Vagina (tissue), 2 donors: ENCODE data around the gene CRISPLD2. TPM values are rescaled to one million over a fixed set of nuclear protein-coding genes. Genes with fewer than 3 reads are reported as not detected.

Experiments
- DNase-seq, 2 donors: peaks; one replicate each; pipeline ENCODE4 v3.0.0-alpha.2; 2017; ENCODE audit errors: extremely low spot score in 2 of 2
- H3K27ac ChIP-seq: fragments of 200-600 bp; sonication (generic); one replicate; pipeline ENCODE4 v1.5.1; 2019
- H3K27me3 ChIP-seq: fragments of 200-600 bp; sonication (generic); one replicate; pipeline ENCODE4 v1.5.1; 2019
- H3K36me3 ChIP-seq, 2 donors: fragments of 200-600 bp; sonication (generic); one replicate each; pipeline ENCODE4 v1.5.1; 2017 to 2019
- H3K4me1 ChIP-seq: fragments of 200-600 bp; sonication (generic); one replicate; pipeline ENCODE4 v1.5.1; 2019
- H3K4me3 ChIP-seq, 2 donors: fragments of 200-600 bp; sonication (generic); 1 replicate in 1 of 2; 2 replicates in 1 of 2; pipeline ENCODE4 v1.5.1; 2016 to 2019
- H3K9me3 ChIP-seq: fragments of 200-600 bp; sonication (generic); one replicate; pipeline ENCODE4 v1.5.1; 2019
- CTCF ChIP-seq, 3 experiments: fragments of 450-650 bp in 2 of 3; fragments of 200-600 bp in 1 of 3; sonication (generic) in 1 of 3; IDR thresholded peaks; one replicate each; pipeline ENCODE4 v1.5.1; 2017 to 2019; ENCODE audit warnings: antibody characterized with exemption in 3 of 3, mild to moderate bottlenecking in 2 of 3, moderate library complexity in 2 of 3
- POLR2A ChIP-seq, 2 donors: fragments of 450-650 bp; IDR thresholded peaks; one replicate each; pipeline ENCODE4 v1.6.1; 2017; ENCODE audit warnings: antibody characterized with exemption in 2 of 2, mild to moderate bottlenecking in 2 of 2, moderate library complexity in 2 of 2
- POLR2AphosphoS5 ChIP-seq, 2 donors: sonication (generic); formaldehyde crosslinking; IDR thresholded peaks; one replicate each; pipeline ENCODE4 v1.9.0; 2017; ENCODE audit warnings: antibody characterized with exemption in 2 of 2, mild to moderate bottlenecking in 2 of 2, low read depth in 1 of 2; ENCODE audit not compliant: insufficient read depth in 1 of 2
- intact Hi-C: fragments of 100-400 bp; cut with DNase I; formaldehyde crosslinking; loops from one replicate; pipeline ENCODE4 v1.15.1; 2023
- total RNA-seq: library from RNA; depleted of rRNA; stranded (reverse); fragments of >200 nt; gene quantifications from one replicate; pipeline ENCODE4 v1.2.3, GENCODE V29; 2016

The CRISPLD2 gene
- 320 TPM for total RNA-seq

GRCh38 chr16:84819644-84820304 is at the start of gene CRISPLD2:
Gene CRISPLD2, plus strand, starts transcription at chr16:84819985. Its CDS starts 18,511 bp downstream, at chr16:84838496.
- Histone ChIP-seq H3K4me3 (peak within 1 kb of the TSS; percentile 60 to 79), H3K36me3 (no peaks in the 10 kb centered on the region), H3K4me1 (peaks cover 22% of the 10 kb centered on the region), H3K27me3 (no peaks in the 10 kb centered on the region), H3K9me3 (no peaks in the 10 kb centered on the region), H3K27ac (peak within 1 kb of the TSS; percentile 95)
- intact Hi-C loops, result no loop called here
- no peak for DNase-seq
- TF ChIP-seq POLR2AphosphoS5 (IDR thresholded peaks at IDR 0.05; ENCODE audit: insufficient read depth in 1 of 2, low read depth in 1 of 2) (peak in 1 of 2 donors; percentile 99), CTCF (IDR thresholded peaks at IDR 0.05) (no peak), POLR2A (IDR thresholded peaks at IDR 0.05) (peak in 1 of 2 donors; percentile 99)

- Histone ChIP-seq H3K27me3 (no peaks in the 10 kb centered on the region), H3K4me1 (no peaks in the 10 kb centered on the region), H3K9me3 (no peaks in the 10 kb centered on the region), H3K36me3 (peaks cover 0 to 77% of the 10 kb centered on the region in 2 donors), H3K27ac (no peak overlapping the region), H3K4me3 (no peak overlapping the region)
- no peak for DNase-seq
- no peak for TF ChIP-seq POLR2AphosphoS5 (IDR thresholded peaks at IDR 0.05; ENCODE audit: insufficient read depth in 1 of 2, low read depth in 1 of 2)
- TF ChIP-seq POLR2A (IDR thresholded peaks at IDR 0.05), result no peak
- no peak for TF ChIP-seq CTCF (IDR thresholded peaks at IDR 0.05)
- intact Hi-C loops, result no loop called here
These were observed 46.5 kb upstream of the CRISPLD2 start for GRCh38 chr16:84773312-84773711.

GRCh38 chr16:84774810-84775209 is 45.0 kb upstream of the CRISPLD2 start:
- Histone ChIP-seq H3K4me3 (no peak overlapping the region), H3K27ac (peak overlapping the region; percentile 7), H3K9me3 (no peaks in the 10 kb centered on the region), H3K27me3 (no peaks in the 10 kb centered on the region), H3K36me3 (peaks cover 0 to 75% of the 10 kb centered on the region in 2 donors), H3K4me1 (no peaks in the 10 kb centered on the region)
- no peak for DNase-seq
- intact Hi-C loops, result no loop called here
- TF ChIP-seq POLR2AphosphoS5 (IDR thresholded peaks at IDR 0.05; ENCODE audit: insufficient read depth in 1 of 2, low read depth in 1 of 2), result peak in 1 of 2 donors; percentile 20
- no peak for TF ChIP-seq CTCF (IDR thresholded peaks at IDR 0.05)
- no peak for TF ChIP-seq POLR2A (IDR thresholded peaks at IDR 0.05)

GRCh38 chr16:84775262-84775810 is 44.4 kb upstream of the CRISPLD2 start:
- peaks cover 0 to 74% of the 10 kb centered on the region in 2 donors for H3K36me3 ChIP-seq
- TF ChIP-seq CTCF (IDR thresholded peaks at IDR 0.05) (no peak), POLR2A (IDR thresholded peaks at IDR 0.05) (no peak), POLR2AphosphoS5 (IDR thresholded peaks at IDR 0.05; ENCODE audit: insufficient read depth in 1 of 2, low read depth in 1 of 2) (no peak)
- intact Hi-C loops, result no loop called here
- no peaks in the 10 kb centered on the region for H3K4me1 ChIP-seq
- no peak for DNase-seq
- H3K4me3 ChIP-seq, result no peak overlapping the region
- no peaks in the 10 kb centered on the region for H3K27me3 ChIP-seq
- H3K9me3 ChIP-seq, result no peaks in the 10 kb centered on the region
- H3K27ac ChIP-seq, result peak overlapping the region; percentile 7

- no peak for DNase-seq
- no peaks in the 10 kb centered on the region for H3K27me3 ChIP-seq
- no peak for TF ChIP-seq POLR2A (IDR thresholded peaks at IDR 0.05)
- TF ChIP-seq POLR2AphosphoS5 (IDR thresholded peaks at IDR 0.05; ENCODE audit: insufficient read depth in 1 of 2, low read depth in 1 of 2), result no peak
- TF ChIP-seq CTCF (IDR thresholded peaks at IDR 0.05), result no peak
- no peaks in the 10 kb centered on the region for H3K9me3 ChIP-seq
- H3K4me1 ChIP-seq, result no peaks in the 10 kb centered on the region
- H3K36me3 ChIP-seq, result peaks cover 0 to 62% of the 10 kb centered on the region in 2 donors
- no peak overlapping the region for H3K27ac ChIP-seq
- no peak overlapping the region for H3K4me3 ChIP-seq
- intact Hi-C loops, result no loop called here
These were observed 42.4 kb upstream of the CRISPLD2 start for GRCh38 chr16:84777435-84777834.
